ENCODE measurements around the gene ZBTB16. TPM values are rescaled to one million over a fixed set of nuclear protein-coding genes. Genes with fewer than 3 reads are reported as not detected.

ZBTB16 gene
- polyA plus RNA-seq, 1 experiment = not detected

DNA sequence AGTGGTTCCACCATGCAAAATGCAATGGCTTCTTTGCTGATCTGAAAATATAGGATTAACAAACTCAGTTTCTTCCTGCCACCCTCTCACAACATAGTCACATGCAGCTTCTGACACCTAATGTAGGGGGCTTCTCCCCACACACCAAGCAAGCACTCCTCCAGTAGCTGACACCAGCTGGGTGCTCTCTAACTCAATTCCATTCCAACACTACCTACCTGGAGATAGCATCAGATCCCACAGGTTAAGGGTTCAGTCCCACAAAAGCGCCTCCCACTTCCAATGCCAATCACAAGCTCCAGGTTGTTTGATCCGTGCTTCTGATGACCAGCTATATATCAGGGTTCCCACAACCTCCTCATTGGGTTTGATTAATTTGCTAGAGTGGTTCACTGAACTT lies 204.9 kb downstream of the ZBTB16 start:
- ChIA-PET CTCF (interaction anchor here (0.6 to 11.3 kb wide), 7 partner anchors 17 to 458 kb away, joined by 3 to 205 read pairs (median 3); no protein-coding TSS in a partner anchor), POLR2A (no interaction called here)
- H3K27ac ChIP-seq (ENCODE audit: low read depth, low read length) = no peak overlapping the region

DNA sequence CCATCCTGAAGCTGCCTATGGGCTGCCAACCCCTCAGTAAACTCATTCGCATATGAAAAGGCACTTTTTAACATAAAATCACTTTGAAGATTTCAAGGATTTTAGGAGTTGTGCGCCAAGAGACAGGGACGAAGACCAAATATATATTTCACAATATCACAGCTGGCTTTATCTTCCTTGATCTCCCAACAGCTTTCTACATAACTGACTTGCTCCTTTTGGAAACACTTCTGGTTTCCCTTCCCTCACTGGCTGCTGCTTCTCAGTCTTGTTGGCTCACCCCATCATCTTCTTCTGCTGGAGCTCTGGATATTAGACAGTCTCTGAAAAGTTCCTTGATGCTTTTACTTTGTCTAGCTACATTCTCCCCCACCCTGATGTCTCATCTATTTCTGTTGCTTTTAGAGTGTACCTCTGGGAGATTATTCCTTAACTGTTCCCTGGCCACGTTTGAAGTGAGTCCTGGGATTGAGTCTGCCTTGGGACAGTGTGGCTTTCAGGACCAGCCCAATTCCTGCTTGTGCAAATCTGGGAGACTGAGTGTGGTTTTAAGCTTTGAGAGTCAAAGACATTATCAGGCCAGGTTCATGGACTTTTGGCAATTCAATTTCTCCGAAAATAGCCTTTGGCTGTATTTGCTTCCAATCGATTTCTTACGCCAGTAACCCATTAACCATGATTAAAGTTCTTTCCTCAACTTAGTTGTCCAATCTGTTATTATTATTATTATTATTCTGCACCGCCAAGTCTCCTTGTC lies 205.8 kb downstream of the ZBTB16 start:
- no peaks in the 10 kb centered on the region for H3K9me3 ChIP-seq (ENCODE audit: control insufficient read depth, insufficient read depth, low read length)
- CTCF ChIA-PET = interaction anchor here (0.9 to 11.3 kb wide), 5 partner anchors 16 to 459 kb away, joined by 3 to 205 read pairs (median 173); no protein-coding TSS in a partner anchor

More for the DNA sequence above, 204.9 kb downstream of the ZBTB16 start:
- TF ChIP-seq, protein P1, sequence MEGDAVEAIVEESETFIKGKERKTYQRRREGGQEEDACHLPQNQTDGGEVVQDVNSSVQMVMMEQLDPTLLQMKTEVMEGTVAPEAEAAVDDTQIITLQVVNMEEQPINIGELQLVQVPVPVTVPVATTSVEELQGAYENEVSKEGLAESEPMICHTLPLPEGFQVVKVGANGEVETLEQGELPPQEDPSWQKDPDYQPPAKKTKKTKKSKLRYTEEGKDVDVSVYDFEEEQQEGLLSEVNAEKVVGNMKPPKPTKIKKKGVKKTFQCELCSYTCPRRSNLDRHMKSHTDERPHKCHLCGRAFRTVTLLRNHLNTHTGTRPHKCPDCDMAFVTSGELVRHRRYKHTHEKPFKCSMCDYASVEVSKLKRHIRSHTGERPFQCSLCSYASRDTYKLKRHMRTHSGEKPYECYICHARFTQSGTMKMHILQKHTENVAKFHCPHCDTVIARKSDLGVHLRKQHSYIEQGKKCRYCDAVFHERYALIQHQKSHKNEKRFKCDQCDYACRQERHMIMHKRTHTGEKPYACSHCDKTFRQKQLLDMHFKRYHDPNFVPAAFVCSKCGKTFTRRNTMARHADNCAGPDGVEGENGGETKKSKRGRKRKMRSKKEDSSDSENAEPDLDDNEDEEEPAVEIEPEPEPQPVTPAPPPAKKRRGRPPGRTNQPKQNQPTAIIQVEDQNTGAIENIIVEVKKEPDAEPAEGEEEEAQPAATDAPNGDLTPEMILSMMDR (IDR thresholded peaks at IDR 0.05; ENCODE audit: low read depth, low read length) = no peak
- DNase-seq (ENCODE audit: low read depth, low spot score) = no peak
- peaks cover 32% of the 10 kb centered on the region for H3K27me3 ChIP-seq (ENCODE audit: control insufficient read depth, insufficient read depth, low read length)
- no peaks in the 10 kb centered on the region for H3K9me3 ChIP-seq (ENCODE audit: control insufficient read depth, insufficient read depth, low read length)
- no peak overlapping the region for H3K4me3 ChIP-seq (ENCODE audit: low read depth, low read length)

DNA sequence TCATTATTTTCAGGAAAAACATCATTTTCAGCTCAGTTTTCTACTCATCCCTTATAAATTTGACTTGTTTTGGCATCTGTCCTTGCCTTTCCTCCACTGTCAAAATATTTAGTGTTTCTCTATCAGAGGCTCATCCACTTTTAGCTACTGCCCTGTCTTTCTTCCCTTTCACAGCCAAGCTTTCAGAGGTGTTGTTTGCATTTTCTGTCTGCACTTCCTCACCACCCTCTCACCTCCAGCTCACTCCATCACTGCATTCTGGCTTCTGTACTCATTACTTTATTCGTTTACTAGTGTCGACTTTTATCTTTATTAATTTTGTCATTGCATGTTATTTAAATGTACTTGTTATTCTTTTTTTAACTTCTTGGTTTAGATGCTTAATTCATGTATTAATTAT lies 210.0 kb downstream of the ZBTB16 start:
- TF ChIP-seq, protein P1 (IDR thresholded peaks at IDR 0.05; ENCODE audit: low read depth, low read length) = no peak
- Histone ChIP-seq H3K27me3 (ENCODE audit: control insufficient read depth, insufficient read depth, low read length) (peaks cover 31% of the 10 kb centered on the region), H3K27ac (ENCODE audit: low read depth, low read length) (no peak overlapping the region), H3K9me3 (ENCODE audit: control insufficient read depth, insufficient read depth, low read length) (no peaks in the 10 kb centered on the region), H3K4me3 (ENCODE audit: low read depth, low read length) (no peak overlapping the region)
- POLR2A ChIA-PET = no interaction called here
- CTCF ChIA-PET = interaction anchor here (1.0 to 2.4 kb wide), 3 partner anchors 9 to 373 kb away, joined by 7 to 12 read pairs (median 8); no protein-coding TSS in a partner anchor
- DNase-seq (ENCODE audit: low read depth, low spot score) = no peak

More for the DNA sequence above, 205.8 kb downstream of the ZBTB16 start:
- no peak for DNase-seq (ENCODE audit: low read depth, low spot score)
- Histone ChIP-seq H3K4me3 (ENCODE audit: low read depth, low read length) (no peak overlapping the region), H3K27ac (ENCODE audit: low read depth, low read length) (no peak overlapping the region), H3K27me3 (ENCODE audit: control insufficient read depth, insufficient read depth, low read length) (peaks cover 34% of the 10 kb centered on the region)
- TF ChIP-seq, protein P1 (IDR thresholded peaks at IDR 0.05; ENCODE audit: low read depth, low read length) = no peak
- POLR2A ChIA-PET = no interaction called here

DNA sequence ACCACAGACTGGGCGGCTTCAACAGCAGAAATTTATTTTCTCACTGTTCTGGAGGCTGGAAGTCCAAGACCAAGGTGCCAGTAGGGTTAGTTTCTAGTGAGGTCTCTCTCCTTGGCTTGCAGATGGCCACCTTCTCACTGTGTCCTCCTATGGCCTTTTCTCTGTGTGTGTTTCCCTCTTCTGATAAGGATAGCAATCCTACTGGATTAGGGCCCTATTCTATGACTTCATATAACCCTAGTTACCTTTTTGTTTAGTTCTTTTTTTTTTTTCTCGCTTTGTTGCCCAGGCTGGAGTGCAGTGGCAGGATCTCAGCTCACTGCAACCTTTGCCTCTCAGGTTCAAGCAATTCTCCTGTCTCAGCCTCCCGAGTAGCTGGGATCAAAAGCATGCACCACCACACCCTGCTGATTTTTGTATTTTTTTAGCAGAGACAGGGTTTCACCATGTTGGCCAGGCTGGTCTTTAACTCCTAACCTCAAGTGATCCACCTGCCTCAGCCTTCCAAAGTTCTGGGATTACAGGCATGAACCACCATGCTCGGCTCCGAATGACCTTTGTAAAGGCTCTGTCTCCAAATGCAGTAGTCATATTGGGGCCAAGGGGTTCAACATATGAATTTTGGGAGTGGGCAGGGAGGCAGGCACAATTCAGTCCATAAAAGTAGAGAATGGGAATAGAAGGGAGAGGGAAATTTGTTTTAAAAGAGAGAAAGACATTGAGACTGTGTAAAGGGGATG lies 211.2 kb downstream of the ZBTB16 start:
- DNase-seq (ENCODE audit: low read depth, low spot score) = no peak
- H3K27me3 ChIP-seq (ENCODE audit: control insufficient read depth, insufficient read depth, low read length) = peaks cover 22% of the 10 kb centered on the region
- H3K27ac ChIP-seq (ENCODE audit: low read depth, low read length) = no peak overlapping the region
- ChIA-PET CTCF (no interaction called here), POLR2A (no interaction called here)
- TF ChIP-seq, protein P1 (IDR thresholded peaks at IDR 0.05; ENCODE audit: low read depth, low read length) = no peak
- no peaks in the 10 kb centered on the region for H3K9me3 ChIP-seq (ENCODE audit: control insufficient read depth, insufficient read depth, low read length)
- H3K4me3 ChIP-seq (ENCODE audit: low read depth, low read length) = no peak overlapping the region

DNA sequence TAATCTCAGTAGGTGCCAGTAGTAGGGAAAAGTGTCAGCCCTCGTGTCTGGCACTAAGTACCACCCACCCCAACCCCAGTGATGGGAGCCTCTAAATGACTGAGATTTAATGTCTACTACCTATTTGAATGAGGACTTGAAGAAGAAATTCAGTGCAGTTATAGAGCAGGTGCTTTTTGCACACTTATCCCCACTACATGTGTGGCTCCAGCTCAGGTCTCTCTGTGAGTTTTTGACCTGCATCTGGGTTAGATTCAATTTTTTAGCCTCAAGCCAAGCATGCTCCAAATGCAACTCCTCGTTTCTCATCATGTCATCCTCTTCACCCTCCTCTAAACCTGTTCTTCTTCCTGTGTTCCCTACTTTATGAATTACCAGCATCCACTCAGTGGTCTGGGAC lies 211.8 kb downstream of the ZBTB16 start:
- Histone ChIP-seq H3K27ac (ENCODE audit: low read depth, low read length) (no peak overlapping the region), H3K27me3 (ENCODE audit: control insufficient read depth, insufficient read depth, low read length) (peaks cover 22% of the 10 kb centered on the region), H3K9me3 (ENCODE audit: control insufficient read depth, insufficient read depth, low read length) (no peaks in the 10 kb centered on the region), H3K4me3 (ENCODE audit: low read depth, low read length) (no peak overlapping the region)
- ChIA-PET POLR2A (no interaction called here), CTCF (interaction anchor here (1.1 kb wide), 1 partner anchor 10 kb away, joined by 4 read pairs; no protein-coding TSS in a partner anchor)
- TF ChIP-seq, protein P1 (IDR thresholded peaks at IDR 0.05; ENCODE audit: low read depth, low read length) = no peak
- DNase-seq (ENCODE audit: low read depth, low spot score) = no peak
